HG03139 (cell line): Measurements from ENCODE around the gene CHST14.
A peak's percentile ranks its signal among the peaks of the same experiment; 100 is the strongest.

Experiments
- ATAC-seq: cut with Tn5 transposase; IDR thresholded peaks from one replicate; pipeline ENCODE4 v1.9.1; 2021; ENCODE audit not compliant: unreplicated experiment

The CHST14 gene

GRCh38 chr15:40487816-40488682 lies 17.3 kb downstream of the CHST14 start:
- ATAC-seq: no peak

GRCh38 chr15:40489274-40490175 lies 18.7 kb downstream of the CHST14 start:
- no peak for ATAC-seq

GRCh38 chr15:40493089-40493840 lies 22.5 kb downstream of the CHST14 start:
- no peak for ATAC-seq

DNA sequence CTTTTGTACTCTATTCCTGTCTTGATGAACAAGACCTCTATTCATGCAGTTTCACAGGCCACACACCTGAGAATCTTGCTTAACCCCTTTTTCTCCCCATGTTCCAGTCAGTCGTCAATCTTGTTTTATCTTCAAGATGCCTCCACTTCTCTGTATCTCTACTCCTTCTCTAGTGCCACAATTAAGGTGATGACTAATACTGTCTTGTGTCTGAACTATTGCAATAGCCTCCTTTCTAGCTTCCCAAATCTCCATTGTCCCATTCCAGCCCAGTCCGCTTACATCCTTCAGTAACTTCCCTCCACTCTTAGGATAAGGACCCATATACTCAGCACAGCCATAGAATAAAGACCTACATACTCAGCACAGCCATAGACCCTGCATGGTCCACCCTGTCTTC lies 24.7 kb downstream of the CHST14 start:
- no peak for ATAC-seq

DNA sequence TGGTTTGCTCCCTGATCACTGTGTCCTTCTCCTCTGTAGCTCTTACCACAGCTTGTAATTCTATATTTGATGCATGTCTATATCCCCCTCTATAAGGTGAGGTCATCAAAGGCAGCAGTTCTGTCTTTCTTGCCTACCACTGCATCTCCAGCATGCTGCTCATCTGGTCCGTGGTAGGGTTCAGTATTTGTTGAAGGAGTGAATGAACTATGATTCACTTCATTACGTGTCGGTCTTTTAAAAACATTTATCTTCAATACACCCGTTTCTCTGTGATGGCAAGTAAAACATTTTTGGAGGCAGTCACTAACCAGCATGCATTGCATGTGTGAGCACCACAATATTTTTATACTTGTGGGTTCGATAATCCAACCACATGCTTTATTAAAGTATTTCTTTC lies 27.6 kb downstream of the CHST14 start:
- ATAC-seq: no peak

DNA sequence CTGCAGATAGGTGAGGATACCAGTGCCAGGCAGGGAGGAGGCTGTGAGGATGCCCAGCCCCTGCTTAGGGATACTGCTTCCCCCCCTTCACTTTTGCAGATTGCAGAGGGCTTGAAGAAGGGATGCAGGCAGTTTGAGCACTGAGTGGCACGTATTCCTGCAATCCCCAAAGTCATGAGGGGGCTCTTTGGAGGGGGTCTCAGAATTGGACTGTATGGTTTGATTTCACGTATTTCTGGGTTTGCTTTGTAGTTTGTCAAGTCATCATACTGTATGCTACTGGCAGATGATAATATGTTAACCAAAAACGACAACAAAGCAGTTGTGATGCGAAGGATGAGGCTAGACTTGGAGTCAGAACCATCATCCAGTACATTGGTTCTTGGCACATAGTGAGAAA lies 28.1 kb downstream of the CHST14 start:
- ATAC-seq: no peak

DNA sequence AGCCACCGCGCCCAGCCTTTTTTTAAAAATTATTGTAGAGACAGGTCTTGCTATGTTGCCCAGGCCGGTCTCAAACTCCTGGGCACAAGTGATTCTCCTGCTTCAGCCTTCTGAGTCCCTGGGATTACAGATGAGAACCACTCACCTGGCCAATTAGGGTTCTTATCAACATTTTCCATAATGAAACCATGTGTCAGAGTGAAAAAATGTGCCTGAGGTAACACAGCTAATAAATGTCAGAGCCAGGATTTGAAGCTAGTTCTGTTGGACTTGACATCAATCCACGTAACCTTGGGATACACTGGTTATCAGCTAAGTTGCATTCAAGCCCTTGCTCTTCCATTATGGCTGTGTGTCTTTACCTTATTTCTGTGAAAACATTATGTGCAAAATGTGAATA lies 29.1 kb downstream of the CHST14 start:
- no peak for ATAC-seq

GRCh38 chr15:40500568-40501330 lies 30.0 kb downstream of the CHST14 start:
- no peak for ATAC-seq

DNA sequence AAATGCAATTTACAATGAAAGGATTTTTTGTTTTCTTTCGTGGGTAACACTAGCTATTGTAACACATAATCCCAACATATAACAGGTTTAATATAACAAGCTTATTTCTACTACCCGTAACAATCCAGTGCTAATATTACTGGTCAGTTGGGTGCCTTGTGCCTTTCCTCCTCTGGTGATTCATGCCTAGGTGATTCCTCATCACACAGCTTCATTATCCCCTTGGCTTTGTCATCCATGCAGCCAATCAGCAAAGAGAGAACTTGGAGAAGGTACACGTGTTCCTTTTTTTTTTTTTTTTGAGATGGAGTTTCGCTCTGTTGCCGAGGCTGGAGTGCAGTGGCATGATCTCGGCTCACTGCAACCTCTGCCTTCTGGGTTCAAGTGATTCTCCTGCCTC lies 30.7 kb downstream of the CHST14 start:
- ATAC-seq: no peak

GRCh38 chr15:40506964-40507571 lies 36.3 kb downstream of the CHST14 start:
- ATAC-seq: peak; percentile 66

DNA sequence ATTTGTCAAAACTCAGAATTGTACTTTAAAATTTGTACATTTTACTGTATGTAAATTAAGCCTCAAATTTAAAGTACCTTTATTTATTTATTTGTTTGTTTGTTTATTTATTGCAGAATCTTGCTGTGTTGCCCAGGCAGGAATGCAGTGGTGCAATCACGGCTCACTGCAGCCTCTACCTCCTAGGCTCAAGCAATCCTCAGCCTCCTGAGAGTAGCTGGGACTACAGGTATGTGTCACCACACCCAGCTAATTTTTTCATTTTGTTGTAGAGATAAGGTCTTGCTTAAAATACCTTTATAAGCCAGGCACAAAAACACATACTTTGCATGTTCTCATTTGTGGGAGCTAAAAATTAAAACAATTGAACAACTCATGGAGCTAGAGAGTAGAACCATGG lies 37.4 kb downstream of the CHST14 start:
- ATAC-seq: no peak

DNA sequence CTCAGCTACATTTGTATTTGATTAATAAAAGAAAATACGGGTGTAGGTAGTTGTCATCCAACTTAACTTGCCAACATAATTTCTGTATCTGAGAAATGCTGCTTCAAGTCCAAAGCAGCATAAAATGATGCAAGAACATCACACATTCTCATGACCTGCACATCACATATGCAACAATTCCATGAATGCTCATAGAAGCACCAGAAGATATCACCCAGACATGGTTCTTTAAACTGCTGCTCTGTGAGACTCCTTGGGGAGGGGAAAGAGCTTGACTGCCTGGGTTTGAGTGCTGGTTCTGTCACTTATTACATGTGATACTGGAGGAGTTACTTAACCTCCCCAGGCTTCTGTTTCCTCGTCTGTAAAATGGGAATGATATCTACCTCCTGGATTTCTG lies 39.4 kb downstream of the CHST14 start:
- ATAC-seq: no peak

DNA sequence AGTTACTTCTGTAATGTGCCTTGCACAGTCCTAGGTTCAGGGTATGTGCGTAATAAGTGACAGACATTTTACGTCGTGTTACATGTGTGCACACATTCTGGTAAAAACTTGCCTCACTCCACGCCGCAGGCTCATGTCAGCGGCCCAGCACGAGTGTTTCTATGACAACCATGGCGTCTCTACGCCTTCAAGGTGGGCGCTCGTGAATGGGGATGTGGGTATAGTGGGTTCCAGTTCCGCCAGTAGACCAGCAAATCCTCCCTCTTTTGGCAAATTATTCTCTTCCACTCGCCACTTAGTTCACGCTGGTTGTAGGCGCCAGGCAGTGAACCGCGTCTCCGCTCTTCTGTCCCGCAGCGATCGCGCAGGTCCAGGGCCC lies 40.3 kb downstream of the CHST14 start:
- no peak for ATAC-seq

- no peak for ATAC-seq
Observed at GRCh38 chr15:40511472-40512133, 40.8 kb downstream of the CHST14 start.

GRCh38 chr15:40512440-40512839 lies 41.7 kb downstream of the CHST14 start:
- no peak for ATAC-seq

DNA sequence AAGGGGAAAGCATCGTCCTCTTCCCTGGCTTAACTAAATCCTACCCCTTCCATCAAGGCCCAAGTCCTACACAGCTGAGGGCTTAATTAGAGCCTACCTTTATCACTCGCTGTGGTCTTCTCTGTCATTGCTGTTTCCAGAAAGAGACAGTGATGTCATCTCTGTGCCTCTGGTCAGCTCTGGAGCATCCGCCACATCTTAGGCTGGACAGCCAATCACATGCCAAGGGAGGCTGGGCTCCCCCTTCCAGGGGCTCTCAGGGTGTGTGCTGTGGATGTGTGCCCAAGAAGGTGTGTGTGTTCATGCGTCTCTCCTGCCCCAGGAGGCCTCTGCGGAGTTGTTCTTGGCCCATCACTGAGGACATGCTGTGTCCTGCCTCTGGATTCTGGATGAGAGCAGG lies 42.8 kb downstream of the CHST14 start:
- ATAC-seq: no peak

- ATAC-seq: no peak
Observed at GRCh38 chr15:40516322-40516721, 45.5 kb downstream of the CHST14 start.
